K562 (cell line): Measurements from ENCODE around the gene FFAR1. TPM values are rescaled to one million over a fixed set of nuclear protein-coding genes. Genes with fewer than 3 reads are reported as not detected.

Source experiments
- ARNT ChIP-seq, 2 experiments: fragments of 450-650 bp; IDR thresholded peaks; 2 replicates each; pipeline ENCODE4 v1.6.1; 2016; ENCODE audit warnings: mild to moderate bottlenecking in 1 of 2
- CHD1 ChIP-seq: fragments of 200-600 bp; sonication (generic); IDR thresholded peaks from one replicate; pipeline ENCODE4 v1.6.1; 2012; ENCODE audit warnings: mild to moderate bottlenecking, moderate library complexity, low read length, inconsistent platforms
- DIDO1 ChIP-seq: fragments of 450-650 bp; IDR thresholded peaks from 2 replicates; pipeline ENCODE4 v1.6.1; 2016; ENCODE audit warnings: low read depth, missing biosample characterization, missing genetic modification characterization
- HDAC1 ChIP-seq, 2 experiments: fragments of 450-650 bp; IDR thresholded peaks; 2 replicates each; pipeline ENCODE4 v1.6.1; 2016 to 2017; ENCODE audit warnings: inconsistent platforms in 1 of 2, mild to moderate bottlenecking in 1 of 2, moderate library complexity in 1 of 2
- MBD2 ChIP-seq: sonication (generic); IDR thresholded peaks from 2 replicates; pipeline ENCODE4 v1.6.1; 2016; ENCODE audit warnings: low read depth, borderline replicate concordance
- MYC ChIP-seq, 2 experiments: fragments of 250-450 bp in 1 of 2; sonication (Bioruptor Pico) in 1 of 2; IDR thresholded peaks; 2 replicates each; pipeline versions ENCODE4 v1.5.1 to v1.6.1; 2012 to 2021; ENCODE audit warnings: low read depth in 2 of 2, borderline replicate concordance in 1 of 2, improper control_type of control experiment in 1 of 2, low read length in 1 of 2, mild to moderate bottlenecking in 1 of 2, moderate library complexity in 1 of 2
- NCOA1 ChIP-seq: fragments of 450-650 bp; IDR thresholded peaks from 2 replicates; pipeline ENCODE4 v1.6.1; 2016; ENCODE audit warnings: low read depth
- PCBP2 ChIP-seq: fragments of 200-400 bp; formaldehyde crosslinking; IDR thresholded peaks from 2 replicates; pipeline ENCODE4 v1.6.1; 2018; ENCODE audit warnings: low read length, low read depth, mild to moderate bottlenecking, moderate library complexity; ENCODE audit not compliant: poor library complexity, severe bottlenecking
- POLR2A ChIP-seq: fragments of 450-650 bp; conservative IDR thresholded peaks from 2 replicates; pipeline ENCODE4 v1.6.1; 2016
- PTRF ChIP-seq: fragments of 450-650 bp; IDR thresholded peaks from 2 replicates; pipeline ENCODE4 v1.6.1; 2016; ENCODE audit warnings: mild to moderate bottlenecking, missing genetic modification characterization, missing compliant biosample characterization
- SREBF2 ChIP-seq: sonication (generic); formaldehyde crosslinking; IDR thresholded peaks from 2 replicates; pipeline ENCODE4 v1.4.0; 2020; ENCODE audit warnings: mild to moderate bottlenecking, missing genetic modification reagents
- ZNF212 ChIP-seq: fragments of 450-650 bp; formaldehyde crosslinking; IDR thresholded peaks from 2 replicates; pipeline ENCODE4 v1.4.0; 2020; ENCODE audit warnings: mild to moderate bottlenecking
- ZNF23 ChIP-seq: fragments of 250-450 bp; sonication (Bioruptor Pico); IDR thresholded peaks from 2 replicates; pipeline ENCODE4 v1.4.0; 2020; ENCODE audit warnings: mild to moderate bottlenecking
- ZNF3 ChIP-seq: fragments of 250-450 bp; sonication (Bioruptor Pico); IDR thresholded peaks from 2 replicates; pipeline ENCODE4 v1.5.0; 2021; ENCODE audit warnings: mild to moderate bottlenecking, moderate library complexity
- ZNF699 ChIP-seq: fragments of 250-450 bp; sonication (Bioruptor Pico); IDR thresholded peaks from 2 replicates; pipeline ENCODE4 v1.8.0; 2021; ENCODE audit warnings: mild to moderate bottlenecking, moderate library complexity; ENCODE audit not compliant: insufficient replicate concordance
- polyA plus RNA-seq, 8 experiments: library from polyadenylated mRNA; depleted of rRNA in 4 of 8; stranded (reverse) in 5 of 8; unstranded in 3 of 8; fragments of >200 nt; fragmentation: Nextera tagmentation in 2 of 8; fragmentation: Illumina TruSeq in 1 of 8; extraction: Ambion mirVana in 2 of 8; extraction: Trizol in 1 of 8; gene quantifications; 2 replicates each; pipeline versions ENCODE4 v1.2.1 to v1.2.3, GENCODE V29; 2011 to 2014; ENCODE audit warnings: inconsistent platforms in 1 of 8, missing spikeins in 1 of 8
- total RNA-seq, 7 experiments: library from RNA; depleted of rRNA in 6 of 7; stranded (reverse); fragments of >200 nt in 6 of 7; fragmentation: Illumina TruSeq in 2 of 7; extraction: Trizol in 2 of 7; gene quantifications; 2 replicates each; pipeline versions ENCODE4 v1.2.1 to v1.2.3, GENCODE V29; 2011 to 2021; ENCODE audit warnings: low replicate concordance in 1 of 7
- TF ChIP-seq, protein P1 (sequence below), 2 experiments: fragments of 450-650 bp in 1 of 2; sonication (generic) in 1 of 2; formaldehyde crosslinking in 1 of 2; IDR thresholded peaks; 2 replicates each; pipeline versions ENCODE4 v1.7.1 to v1.9.0; 2016 to 2022; ENCODE audit warnings: inconsistent platforms in 1 of 2, mild to moderate bottlenecking in 1 of 2, missing genetic modification reagents in 1 of 2
- TF ChIP-seq, protein P2 (sequence below), 2 experiments: fragments of 150-350 bp in 1 of 2; IDR thresholded peaks; 2 replicates each; pipeline ENCODE4 v1.6.1; 2012 to 2016; ENCODE audit warnings: low read depth in 2 of 2, low read length in 2 of 2, mild to moderate bottlenecking in 1 of 2, moderate library complexity in 1 of 2

Gene FFAR1
- total and polyA plus RNA-seq, 9 of the 15 experiments (the other 6 are each of a cell fraction or from before 2014, with no cell fraction given) = not detected

DNA sequence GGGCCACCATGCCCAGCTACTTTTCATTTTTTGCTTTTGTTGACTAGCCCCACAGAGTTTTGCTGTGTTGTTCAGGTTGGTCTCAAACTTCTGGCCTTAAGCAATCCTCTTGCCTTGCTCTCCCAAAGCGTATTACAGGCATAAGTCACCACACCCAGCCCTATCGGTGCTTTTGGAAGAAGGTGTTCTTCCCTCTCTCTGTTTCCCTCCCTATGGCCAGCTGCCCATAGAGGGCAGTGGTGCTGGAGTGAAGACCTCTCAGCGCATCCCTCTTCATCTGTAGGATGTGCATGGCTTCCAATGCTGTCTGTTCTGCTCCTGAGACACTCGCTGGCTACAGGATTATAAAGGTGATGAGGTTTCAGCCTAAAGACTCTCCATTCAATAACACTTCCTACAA lies 20.1 kb upstream of the FFAR1 start (continued):
- TF ChIP-seq, protein P1, sequence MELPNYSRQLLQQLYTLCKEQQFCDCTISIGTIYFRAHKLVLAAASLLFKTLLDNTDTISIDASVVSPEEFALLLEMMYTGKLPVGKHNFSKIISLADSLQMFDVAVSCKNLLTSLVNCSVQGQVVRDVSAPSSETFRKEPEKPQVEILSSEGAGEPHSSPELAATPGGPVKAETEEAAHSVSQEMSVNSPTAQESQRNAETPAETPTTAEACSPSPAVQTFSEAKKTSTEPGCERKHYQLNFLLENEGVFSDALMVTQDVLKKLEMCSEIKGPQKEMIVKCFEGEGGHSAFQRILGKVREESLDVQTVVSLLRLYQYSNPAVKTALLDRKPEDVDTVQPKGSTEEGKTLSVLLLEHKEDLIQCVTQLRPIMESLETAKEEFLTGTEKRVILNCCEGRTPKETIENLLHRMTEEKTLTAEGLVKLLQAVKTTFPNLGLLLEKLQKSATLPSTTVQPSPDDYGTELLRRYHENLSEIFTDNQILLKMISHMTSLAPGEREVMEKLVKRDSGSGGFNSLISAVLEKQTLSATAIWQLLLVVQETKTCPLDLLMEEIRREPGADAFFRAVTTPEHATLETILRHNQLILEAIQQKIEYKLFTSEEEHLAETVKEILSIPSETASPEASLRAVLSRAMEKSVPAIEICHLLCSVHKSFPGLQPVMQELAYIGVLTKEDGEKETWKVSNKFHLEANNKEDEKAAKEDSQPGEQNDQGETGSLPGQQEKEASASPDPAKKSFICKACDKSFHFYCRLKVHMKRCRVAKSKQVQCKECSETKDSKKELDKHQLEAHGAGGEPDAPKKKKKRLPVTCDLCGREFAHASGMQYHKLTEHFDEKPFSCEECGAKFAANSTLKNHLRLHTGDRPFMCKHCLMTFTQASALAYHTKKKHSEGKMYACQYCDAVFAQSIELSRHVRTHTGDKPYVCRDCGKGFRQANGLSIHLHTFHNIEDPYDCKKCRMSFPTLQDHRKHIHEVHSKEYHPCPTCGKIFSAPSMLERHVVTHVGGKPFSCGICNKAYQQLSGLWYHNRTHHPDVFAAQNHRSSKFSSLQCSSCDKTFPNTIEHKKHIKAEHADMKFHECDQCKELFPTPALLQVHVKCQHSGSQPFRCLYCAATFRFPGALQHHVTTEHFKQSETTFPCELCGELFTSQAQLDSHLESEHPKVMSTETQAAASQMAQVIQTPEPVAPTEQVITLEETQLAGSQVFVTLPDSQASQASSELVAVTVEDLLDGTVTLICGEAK (IDR thresholded peaks at IDR 0.05) = no peak
- TF ChIP-seq, protein P1 (CRISPR knock-in tag; IDR thresholded peaks at IDR 0.05) = no peak
- TF ChIP-seq, protein P2, sequence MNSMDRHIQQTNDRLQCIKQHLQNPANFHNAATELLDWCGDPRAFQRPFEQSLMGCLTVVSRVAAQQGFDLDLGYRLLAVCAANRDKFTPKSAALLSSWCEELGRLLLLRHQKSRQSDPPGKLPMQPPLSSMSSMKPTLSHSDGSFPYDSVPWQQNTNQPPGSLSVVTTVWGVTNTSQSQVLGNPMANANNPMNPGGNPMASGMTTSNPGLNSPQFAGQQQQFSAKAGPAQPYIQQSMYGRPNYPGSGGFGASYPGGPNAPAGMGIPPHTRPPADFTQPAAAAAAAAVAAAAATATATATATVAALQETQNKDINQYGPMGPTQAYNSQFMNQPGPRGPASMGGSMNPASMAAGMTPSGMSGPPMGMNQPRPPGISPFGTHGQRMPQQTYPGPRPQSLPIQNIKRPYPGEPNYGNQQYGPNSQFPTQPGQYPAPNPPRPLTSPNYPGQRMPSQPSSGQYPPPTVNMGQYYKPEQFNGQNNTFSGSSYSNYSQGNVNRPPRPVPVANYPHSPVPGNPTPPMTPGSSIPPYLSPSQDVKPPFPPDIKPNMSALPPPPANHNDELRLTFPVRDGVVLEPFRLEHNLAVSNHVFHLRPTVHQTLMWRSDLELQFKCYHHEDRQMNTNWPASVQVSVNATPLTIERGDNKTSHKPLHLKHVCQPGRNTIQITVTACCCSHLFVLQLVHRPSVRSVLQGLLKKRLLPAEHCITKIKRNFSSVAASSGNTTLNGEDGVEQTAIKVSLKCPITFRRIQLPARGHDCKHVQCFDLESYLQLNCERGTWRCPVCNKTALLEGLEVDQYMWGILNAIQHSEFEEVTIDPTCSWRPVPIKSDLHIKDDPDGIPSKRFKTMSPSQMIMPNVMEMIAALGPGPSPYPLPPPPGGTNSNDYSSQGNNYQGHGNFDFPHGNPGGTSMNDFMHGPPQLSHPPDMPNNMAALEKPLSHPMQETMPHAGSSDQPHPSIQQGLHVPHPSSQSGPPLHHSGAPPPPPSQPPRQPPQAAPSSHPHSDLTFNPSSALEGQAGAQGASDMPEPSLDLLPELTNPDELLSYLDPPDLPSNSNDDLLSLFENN (IDR thresholded peaks at IDR 0.05; ENCODE audit: low read depth in 2 of 2, low read length in 2 of 2) = no peak
- TF ChIP-seq ZNF212 (no peak), MYC (IDR thresholded peaks at IDR 0.05; ENCODE audit: low read depth, low read length) (0 out of 2 replicates have a peak, but pooled peaks have one; percentile 38), MYC (CRISPR knock-in tag; IDR thresholded peaks at IDR 0.05; ENCODE audit: borderline replicate concordance, low read depth) (no peak), SREBF2 (CRISPR knock-in tag) (no peak), POLR2A (no peak), ARNT (IDR thresholded peaks at IDR 0.05) (0 out of 4 replicates have a peak, but pooled peaks of 1 of the 2 experiments have one; percentile 27), ZNF3 (CRISPR knock-in tag) (no peak), ZNF23 (no peak), MBD2 (no peak), PTRF (no peak), PCBP2 (no peak), DIDO1 (tag) (no peak), ZNF699 (CRISPR knock-in tag) (no peak), CHD1 (no peak), HDAC1 (IDR thresholded peaks at IDR 0.05) (peak in 1 of 2 experiments; percentile 49; a peak in 2 of 4 replicates), NCOA1 (no peak)
